Right renal pelvis (tissue), 4 donors: ENCODE results near the gene PRSS33. TPM values are rescaled to one million over a fixed set of nuclear protein-coding genes. Genes with fewer than 3 reads are reported as not detected.

Source experiments
- DNase-seq, 4 donors: peaks; one replicate each; pipeline ENCODE4 v3.0.0-alpha.2; 2013; ENCODE audit warnings: low read depth in 4 of 4, low spot score in 3 of 4, missing footprints in 1 of 4
- polyA plus RNA-seq, 4 donors: library from polyadenylated mRNA; unstranded; fragments of 120-200 nt; gene quantifications; one replicate each; pipeline ENCODE4 v1.2.1, GENCODE V29; 2013; ENCODE audit not compliant: insufficient read length in 4 of 4

The PRSS33 gene
- polyA plus RNA-seq, 4 donors: 0.17 to 0.51 (median 0.36) TPM

GRCh38 chr16:2766430-2767139 is 20.8 kb downstream of the PRSS33 start:
- no peak for DNase-seq

DNA sequence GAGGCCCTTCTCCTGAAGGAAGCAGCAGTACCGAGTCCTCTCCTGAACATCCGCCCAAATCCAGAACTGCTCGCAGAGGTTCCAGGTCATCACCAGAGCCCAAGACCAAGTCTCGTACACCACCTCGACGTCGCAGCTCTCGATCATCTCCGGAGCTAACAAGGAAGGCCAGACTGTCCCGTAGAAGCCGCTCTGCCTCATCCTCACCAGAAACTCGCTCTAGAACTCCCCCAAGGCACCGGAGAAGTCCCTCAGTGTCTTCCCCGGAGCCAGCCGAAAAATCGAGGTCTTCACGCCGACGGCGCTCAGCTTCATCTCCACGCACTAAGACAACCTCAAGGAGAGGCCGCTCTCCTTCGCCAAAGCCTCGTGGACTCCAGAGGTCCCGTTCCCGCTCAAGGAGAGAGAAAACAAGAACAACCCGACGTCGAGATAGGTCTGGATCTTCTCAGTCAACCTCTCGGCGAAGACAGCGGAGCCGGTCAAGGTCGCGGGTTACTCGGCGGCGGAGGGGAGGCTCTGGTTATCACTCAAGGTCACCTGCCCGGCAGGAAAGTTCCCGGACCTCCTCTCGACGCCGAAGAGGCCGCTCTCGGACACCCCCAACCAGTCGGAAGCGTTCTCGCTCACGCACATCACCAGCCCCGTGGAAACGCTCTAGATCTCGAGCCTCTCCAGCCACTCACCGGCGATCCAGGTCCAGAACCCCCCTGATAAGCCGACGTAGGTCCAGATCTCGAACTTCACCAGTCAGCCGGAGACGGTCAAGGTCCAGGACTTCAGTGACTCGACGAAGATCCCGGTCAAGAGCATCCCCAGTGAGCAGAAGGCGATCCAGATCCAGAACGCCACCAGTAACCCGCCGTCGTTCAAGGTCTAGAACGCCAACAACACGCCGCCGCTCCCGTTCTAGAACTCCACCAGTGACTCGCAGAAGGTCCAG is 21.6 kb downstream of the PRSS33 start:
- no peak for DNase-seq

DNA sequence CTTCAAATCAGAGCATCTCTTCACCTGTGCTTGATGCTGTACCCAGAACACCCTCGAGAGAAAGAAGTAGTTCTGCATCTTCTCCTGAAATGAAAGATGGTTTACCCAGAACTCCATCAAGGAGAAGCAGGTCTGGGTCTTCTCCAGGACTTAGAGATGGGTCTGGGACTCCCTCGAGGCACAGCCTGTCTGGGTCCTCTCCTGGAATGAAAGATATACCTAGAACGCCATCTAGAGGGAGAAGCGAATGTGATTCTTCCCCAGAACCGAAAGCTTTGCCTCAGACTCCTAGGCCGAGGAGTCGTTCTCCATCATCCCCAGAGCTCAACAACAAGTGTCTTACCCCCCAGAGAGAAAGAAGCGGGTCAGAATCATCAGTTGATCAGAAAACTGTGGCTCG is 22.6 kb downstream of the PRSS33 start:
- no peak for DNase-seq

DNA sequence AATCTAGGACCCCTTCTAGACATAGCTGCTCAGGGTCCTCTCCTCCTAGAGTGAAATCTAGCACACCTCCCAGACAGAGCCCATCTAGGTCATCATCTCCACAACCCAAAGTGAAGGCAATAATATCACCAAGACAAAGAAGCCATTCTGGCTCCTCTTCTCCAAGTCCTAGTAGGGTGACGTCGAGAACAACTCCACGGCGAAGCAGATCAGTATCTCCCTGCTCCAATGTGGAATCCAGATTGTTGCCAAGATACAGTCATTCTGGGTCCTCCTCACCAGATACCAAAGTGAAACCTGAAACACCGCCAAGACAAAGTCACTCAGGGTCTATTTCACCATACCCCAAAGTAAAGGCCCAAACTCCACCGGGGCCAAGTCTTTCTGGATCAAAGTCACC is 24.2 kb downstream of the PRSS33 start:
- DNase-seq: no peak

DNA sequence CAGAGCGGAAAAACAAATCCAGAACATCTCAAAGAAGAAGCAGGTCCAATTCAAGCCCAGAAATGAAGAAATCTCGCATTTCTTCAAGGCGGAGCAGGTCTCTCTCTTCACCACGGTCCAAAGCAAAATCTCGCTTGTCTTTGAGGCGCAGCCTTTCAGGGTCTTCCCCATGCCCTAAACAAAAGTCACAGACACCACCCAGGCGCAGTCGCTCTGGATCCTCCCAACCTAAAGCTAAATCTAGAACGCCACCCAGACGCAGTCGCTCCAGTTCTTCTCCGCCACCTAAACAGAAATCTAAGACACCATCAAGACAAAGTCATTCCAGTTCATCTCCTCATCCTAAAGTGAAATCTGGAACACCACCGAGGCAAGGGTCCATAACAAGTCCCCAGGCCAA is 24.6 kb downstream of the PRSS33 start:
- no peak for DNase-seq

- no peak for DNase-seq
Observed at GRCh38 chr16:2761886-2762583, 25.3 kb downstream of the PRSS33 start.

DNA sequence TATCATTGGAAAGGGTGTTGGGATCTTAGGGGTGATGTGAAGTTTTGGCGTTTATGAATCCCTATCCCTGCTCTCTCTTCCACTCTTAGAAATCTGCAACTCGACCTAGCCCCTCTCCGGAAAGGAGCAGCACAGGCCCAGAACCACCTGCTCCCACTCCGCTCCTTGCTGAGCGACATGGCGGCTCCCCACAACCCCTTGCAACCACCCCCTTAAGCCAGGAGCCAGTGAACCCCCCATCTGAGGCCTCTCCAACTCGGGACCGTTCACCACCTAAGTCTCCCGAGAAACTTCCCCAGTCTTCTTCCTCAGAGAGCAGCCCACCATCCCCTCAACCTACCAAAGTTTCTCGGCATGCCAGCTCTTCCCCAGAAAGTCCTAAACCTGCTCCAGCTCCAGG is 25.9 kb downstream of the PRSS33 start:
- DNase-seq: no peak

GRCh38 chr16:2757344-2757743 is 30.0 kb downstream of the PRSS33 start:
- no peak for DNase-seq

- DNase-seq: no peak
Observed at GRCh38 chr16:2756288-2757015, 30.9 kb downstream of the PRSS33 start.

DNA sequence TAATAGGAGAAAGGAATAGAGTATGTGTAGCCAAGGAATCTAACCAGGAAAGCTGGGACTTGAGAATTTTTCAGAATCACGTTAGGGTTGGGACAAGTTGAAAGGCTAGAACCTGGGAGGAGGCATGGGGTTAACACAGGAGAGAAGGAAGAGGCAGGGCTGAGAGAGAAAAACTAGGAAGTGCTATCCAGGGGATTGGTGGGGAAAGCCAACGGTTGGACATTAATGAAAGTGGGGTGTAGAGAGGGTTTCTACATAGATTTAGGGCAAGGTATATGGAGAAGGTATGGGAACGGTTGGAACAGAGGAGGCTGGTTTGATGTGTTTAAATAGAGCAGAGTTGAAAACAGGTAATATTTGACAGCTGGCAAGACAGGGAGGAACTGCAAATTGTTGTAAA is 32.2 kb downstream of the PRSS33 start:
- no peak for DNase-seq

DNA sequence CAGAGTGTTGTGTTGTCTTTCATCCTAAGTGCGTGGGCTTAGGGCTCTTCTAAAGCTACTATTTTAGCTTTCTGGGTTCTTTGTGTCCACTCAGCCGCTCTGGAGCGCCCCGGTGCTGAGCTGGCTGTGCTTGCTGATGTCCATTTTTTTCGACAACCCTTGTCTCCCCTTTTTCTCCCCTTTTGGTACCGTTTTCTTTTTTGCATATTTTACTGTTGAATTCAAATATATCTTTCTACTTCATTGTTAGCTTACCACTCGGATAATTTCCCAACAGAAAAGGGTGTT is 33.7 kb downstream of the PRSS33 start:
- DNase-seq: no peak

DNA sequence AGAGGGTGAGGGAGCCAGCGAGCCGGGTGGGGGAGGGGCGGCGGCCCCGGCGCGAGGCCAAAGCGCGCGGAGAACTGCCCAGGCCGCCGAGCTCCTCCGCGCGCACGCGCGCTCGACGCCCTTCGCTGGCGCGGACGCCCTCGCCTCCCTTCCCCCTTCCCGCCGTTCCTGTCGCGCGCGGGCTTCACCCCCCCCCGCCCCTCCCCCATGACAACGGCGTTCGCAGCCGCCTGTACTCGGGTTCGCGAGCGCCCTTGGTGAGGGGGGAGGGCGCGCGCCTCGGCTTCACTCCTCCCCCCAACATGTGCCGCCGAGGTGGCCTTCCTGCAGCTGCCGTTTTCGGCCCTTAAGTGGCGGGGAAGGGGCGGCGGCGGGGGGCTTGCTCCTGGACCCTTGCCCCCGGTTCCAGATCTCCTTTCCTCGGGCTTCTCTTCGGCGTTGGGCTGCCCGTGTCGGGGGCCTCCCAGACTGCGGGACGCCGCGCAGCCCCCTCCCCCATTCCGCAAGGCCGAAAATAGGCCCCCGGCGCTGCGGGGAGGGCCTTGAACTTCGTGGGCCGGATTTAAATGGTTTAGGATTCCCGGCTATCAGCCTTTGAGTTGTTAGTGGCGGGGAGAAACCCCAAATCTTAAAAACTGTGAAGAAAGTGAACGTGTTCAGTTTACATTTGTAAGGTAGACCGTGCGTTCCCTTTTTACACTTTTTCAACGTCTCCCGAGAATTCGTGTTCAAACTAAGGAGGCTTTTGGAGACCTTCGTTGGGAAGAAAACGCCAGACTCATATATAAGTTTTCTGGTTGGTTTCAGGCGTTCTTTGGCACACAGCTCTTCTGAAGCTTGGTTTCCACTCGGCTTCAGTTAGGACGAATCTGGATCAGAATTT is 34.3 kb downstream of the PRSS33 start:
- DNase-seq: peak; percentile 61 to 76 (median 72)

DNA sequence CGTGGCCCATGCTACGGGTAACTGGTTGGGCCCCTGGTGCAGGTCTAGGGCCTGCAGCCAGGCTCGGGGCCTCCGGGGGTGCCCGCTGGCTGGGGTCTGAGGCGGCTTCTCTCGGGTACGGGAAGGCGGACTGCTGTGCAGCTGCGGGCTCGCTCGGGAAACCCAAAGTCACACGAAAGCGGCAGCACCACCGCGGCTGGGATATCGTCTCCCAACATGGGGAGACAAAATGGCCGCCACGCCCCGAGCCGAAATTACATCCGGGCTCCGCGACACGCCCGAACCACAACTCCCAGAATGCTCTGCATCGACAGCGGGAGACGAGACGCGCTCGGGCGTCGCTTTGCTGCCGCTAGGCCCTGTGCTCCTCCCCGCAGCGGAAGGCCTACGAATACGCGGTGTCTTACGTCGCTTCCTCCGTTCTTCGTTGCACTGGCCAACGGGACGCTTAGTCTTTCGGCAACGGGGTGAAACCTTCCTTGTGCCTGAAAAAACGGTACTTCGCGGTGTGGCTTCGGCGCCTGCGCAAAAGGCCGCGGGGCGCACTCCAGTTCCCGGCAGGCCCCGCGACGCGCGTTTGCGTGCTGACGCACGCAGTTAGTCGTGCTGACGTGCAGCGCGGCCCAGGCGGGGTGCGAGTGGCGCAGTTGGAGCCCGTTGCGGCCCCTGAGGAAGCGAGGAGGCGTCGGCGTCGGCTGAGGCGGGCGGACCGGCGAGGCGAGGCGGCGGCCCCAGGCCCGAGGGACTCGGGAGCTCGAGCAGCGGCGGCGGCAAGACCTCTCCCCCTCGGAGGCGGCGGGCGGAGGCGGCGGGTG is 35.1 kb downstream of the PRSS33 start, which contains the start of gene SRRM2:
Gene SRRM2, plus strand, starts transcription at position 604 of the 815 bp plus-strand sequence. CDS start 3,727 bp downstream, outside the sequence.
- DNase-seq: peak; percentile 94 to 99 (median 95)

- peak in 2 of 4 donors; percentile 17 to 24 for DNase-seq
Observed at GRCh38 chr16:2751577-2752034, 35.8 kb downstream of the PRSS33 start.

DNA sequence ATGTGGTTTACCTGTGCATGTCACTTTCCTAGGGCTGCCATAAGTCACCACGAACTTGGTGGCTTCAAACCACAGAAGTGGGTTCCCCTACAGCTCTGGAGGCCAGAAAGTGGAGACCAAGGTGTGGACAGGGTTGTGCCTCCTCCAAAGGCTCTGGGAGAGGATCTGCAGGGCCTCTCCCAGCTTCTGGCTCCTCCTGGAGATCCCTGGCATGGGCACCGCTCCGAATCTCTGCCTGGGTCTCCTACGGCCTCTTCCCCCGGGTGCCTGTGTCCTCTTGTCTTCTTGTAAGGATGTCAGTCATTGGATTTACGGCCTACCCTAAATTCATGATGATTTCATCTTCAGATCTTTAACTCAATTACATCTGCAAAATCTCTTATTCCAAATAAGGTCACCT is 37.4 kb downstream of the PRSS33 start:
- no peak for DNase-seq

GRCh38 chr16:2749476-2749875 is 37.9 kb downstream of the PRSS33 start:
- no peak for DNase-seq

DNA sequence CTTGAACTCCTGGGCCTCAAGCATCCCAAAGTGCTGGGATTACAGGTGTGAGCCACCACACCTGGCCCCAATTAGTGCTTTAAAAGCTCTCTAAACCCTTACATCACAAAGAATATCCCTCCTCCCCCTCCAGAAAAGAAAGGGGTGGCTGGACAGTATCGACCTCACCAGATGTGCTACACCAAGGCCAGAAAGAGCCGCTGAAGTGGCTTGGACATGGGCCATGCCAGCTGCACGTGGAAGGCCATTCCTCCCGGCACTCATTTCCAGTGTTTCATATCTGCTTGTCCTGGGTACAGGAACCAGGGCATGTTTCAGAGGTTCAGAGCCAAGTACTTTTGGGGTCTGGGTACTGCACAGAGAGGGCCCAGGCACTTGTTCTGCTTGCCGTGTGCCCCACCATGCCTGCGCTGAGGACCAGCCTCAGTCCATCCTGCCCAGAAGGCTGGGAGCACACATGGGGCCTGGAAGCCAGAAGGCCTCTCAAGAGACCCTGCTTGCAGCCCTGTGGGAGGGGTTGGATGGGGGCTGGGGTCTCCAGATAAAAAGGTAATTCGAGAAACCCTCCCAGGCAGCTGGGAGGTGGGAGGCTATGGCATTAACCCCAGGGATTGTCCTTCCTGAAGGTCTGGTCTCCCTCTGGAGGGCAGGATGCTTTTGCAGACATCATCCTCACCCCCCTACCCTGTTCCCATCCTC is 38.5 kb downstream of the PRSS33 start:
- DNase-seq: no peak

DNA sequence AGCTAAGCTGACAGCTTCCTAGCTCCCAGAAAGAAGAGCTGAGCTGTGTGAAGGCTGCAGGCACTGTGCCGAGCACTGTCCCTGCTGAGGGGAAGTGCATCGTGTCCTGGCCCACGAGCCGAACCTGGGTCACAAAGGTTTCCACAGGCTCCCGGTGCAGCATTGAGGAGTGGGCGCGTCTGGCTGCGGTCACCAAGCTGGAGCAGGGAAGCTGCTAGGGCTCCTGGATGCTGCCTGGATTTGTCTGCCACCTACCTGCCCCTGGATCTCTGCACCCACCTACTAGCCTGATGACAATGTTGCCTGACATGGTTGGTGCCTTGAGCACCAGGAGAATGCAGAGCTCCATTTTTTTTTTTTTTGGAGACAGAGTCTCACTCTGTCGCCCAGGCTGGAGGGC is 41.4 kb downstream of the PRSS33 start:
- DNase-seq: no peak
